GM19467 (cell line): ENCODE results near the gene RPTN.

Experiments used
- ATAC-seq: cut with Tn5 transposase; IDR thresholded peaks from one replicate; pipeline ENCODE4 v1.9.1; 2021; ENCODE audit warnings: mild to moderate bottlenecking, moderate library complexity; ENCODE audit not compliant: unreplicated experiment

Gene RPTN

DNA sequence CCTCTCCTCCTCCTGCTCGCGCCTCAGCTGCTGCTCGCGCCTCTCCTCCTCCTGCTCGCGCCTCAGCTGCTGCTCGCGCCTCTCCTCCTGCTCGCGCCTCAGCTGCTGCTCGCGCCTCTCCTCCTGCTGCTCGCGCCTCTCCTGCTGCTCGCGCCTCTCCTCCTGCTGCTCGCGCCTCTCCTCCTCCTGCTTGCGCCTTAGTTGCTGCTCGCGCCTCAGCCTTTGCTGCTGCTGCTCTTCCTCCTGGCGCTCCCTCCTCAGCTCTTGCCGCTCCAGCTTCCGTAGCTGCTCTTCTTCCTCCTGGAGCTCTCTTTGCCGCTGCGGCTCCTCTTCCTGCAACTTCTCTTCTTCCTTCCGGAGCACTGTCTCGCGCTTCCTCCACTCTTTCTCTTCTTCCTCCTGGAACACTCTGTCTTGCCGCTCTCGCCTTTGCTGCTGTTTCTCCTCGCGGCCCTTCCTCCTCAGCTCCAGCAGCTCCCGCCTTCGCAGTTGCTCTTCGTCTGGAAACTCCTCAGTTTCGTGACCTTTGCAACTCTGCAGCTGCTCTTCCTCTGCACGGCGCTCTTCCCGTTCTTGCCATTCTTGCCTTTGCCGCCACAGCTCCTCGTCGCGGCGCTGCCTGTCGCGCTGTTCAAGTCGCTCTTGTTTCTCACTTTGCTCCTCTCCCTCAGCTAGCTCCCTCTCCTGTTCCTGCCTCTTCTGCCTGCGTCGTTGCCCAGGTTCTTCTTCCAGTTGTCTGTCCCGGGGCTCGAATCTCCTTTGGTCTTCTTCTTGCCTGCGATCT, 46.7 kb downstream of the RPTN start:
- no peak for ATAC-seq

DNA sequence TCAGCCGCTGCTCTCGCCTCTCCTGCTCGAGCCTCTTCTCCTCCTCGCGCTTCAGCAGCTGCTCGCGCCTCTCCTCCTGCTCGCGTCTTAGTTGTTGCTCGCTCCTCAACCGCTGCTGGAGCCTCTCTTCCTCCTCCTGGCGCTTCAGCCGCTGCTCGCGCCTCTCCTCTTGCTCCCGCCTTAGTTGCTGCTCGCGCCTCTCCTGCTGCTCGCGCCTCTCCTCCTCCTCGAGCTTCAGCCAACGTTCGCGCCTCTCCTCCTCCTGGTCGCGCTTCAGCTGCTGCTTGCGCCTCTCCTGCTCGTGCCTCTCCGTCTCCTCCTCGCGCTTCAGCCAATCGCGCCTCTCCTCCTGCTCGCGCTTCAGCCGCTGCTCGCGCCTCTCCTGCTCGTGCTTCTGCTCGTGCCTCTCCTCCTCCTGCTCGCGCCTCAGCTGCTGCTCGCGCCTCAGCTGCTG, 47.5 kb downstream of the RPTN start:
- no peak for ATAC-seq

DNA sequence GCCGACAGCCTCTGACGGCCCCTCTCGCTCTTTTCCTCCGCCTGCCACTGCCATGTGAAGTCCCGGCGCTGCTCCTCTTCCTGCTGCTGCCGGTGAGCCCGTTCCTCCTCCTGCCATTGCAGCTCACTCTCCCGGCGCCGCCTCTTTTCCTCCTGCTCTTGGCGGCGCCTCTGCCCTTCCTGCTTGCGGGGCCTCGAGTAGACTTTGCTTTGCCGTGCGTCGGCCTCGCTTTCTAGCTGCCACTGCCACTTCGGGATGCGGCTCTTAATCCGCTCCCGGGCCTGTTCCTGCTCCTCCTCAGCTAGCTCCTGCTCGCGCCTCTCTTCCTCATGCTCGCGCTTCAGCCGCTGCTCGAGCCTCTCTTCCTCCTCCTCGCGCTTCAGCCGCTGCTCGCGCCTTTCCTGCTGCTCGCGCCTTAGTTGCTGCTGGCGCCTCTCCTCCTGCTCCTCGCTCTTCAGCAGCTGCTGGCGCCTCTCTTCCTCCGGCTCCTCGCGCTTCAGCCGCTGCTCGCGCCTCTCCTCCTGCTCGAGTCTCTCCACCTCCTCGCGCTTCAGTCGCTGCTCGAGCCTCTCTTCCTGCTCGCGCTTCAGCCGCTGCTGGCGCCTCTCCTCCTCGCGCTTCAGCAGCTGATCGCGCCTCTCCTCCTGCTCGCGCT, 48.0 kb downstream of the RPTN start:
- ATAC-seq: no peak

DNA sequence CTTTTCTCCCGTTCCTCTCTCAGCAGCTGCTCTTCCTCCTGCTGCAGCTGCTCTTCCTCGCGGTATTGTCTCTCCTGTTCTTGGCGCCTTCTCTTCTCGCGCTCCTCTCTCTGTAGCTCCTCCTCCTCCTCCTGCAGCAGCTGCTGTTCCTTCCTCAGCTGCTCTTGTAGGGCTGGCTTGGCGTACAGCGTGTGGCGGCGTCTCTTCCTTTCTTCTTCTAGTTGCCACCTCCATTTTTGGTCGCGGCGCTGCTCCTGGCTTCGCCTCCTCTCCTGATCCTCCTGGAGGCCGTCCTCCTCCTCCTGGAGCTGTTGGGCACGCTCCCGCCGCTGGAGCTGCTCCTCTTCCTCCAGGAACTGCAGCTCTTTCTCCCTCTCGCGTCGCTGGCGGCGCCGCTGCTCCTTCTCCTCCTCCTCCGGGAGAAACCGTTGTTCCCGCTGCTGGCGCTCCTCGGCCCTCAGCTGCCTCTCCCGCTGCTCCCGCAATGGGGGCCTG, 48.6 kb downstream of the RPTN start:
- ATAC-seq: no peak

DNA sequence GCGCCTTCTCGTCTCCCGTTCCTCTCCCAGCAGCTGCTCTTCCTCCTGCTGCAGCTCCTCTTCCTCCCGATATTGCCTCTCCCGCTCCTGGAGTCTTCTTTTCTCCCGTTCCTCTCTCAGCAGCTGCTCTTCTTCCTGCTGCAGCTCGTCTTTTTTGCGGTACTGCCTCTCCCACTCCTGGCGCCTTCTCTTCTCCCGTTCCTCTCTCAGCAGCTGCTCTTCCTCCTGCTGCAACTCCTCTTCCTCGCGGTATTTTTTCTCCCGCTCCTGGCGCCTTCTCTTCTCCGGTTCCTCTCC, 49.1 kb downstream of the RPTN start:
- no peak for ATAC-seq

DNA sequence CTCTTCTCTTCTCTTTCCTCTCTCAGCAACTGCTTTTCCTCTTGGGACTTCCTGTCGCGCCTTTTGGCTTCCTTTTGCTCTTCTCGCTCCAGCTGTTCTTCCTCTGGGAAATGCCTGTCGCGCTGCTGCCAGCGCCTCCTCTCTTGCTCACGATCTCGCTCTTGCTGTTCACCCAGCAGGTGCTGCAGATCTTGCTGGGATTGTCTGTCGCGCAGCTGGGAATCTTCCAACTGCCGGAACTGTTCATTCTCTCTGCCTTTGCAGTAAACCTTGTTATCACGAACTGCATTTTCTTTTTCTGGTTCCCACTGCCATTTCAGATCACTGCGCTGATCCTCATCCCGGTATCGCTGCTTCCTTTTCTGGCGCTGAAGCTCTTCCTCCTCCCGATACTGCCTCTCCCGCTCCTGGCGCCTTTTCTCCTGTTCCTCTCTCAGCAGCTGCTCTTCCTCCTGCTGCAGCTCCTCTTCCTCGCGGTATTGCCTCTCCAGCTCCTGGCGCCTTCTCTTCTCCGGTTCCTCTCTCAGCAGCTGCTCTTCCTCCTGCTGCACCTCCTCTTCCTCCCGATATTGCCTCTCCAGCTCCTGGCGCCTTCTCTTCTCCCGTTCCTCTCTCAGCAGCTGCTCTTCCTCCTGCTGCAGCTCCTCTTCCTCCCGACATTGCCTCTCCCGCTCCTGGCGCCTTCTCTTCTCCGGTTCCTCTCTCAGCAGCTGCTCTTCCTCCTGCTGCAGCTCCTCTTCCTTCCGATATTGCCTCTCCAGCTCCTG, 49.6 kb downstream of the RPTN start:
- no peak for ATAC-seq

DNA sequence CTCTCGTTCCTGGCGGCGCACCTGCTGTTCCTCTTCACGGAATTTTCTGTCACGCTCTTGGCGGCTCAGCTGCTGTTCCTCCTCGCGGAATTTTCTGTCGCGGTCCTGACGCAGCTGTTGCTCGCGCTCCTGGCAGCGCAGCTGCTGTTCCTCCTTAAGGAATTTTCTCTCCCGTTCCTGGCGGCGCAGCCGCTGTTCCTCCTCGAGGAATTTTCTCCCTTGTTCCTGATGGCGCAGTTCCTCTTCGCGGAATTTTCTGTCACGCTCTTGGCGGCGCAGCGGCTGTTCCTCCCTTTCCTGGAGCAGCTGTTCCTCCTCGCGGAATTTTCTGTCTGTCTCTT, 50.2 kb downstream of the RPTN start:
- no peak for ATAC-seq

DNA sequence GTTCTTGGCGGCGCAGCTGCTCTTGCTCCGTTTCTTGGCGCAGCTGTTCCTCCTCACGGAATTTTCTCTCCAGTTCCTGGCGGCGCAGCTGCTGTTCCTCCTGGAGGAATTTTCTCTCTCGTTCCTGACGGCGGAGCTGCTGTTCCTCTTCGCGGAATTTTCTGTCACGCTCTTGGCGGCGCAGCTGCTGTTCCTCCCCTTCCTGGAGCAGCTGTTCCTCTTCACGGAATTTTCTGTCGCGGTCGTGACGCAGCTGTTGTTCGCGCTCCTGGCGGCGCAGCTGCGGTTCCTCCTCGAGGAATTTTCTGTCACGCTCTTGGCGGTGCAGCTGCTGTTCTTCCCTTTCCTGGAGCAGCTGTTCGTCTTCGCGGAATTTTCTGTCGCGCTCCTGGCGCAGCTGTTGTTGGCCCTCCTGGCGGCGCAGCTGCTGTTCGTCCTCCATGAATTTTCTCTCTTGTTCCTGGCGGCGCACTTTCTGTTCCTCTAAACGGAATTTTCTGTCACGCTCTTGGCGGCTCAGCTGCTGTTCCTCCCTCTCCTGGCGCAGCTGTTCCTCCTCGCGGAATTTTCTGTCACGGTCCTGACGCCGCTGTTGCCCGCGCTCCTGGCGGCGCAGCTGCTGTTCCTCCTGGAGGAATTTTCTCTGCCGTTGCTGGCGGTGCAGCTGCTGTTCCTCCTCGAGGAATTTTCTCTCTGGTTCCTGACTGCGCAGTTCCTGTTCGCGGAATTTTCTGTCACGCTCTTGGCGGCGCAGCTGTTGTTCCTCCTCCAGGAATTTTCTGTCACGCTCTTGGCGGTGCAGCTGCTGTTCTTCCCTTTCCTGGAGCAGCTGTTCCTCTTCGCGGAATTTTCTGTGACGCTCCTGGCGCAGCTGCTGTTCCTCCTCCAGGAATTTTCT, 50.8 kb downstream of the RPTN start:
- ATAC-seq: no peak

DNA sequence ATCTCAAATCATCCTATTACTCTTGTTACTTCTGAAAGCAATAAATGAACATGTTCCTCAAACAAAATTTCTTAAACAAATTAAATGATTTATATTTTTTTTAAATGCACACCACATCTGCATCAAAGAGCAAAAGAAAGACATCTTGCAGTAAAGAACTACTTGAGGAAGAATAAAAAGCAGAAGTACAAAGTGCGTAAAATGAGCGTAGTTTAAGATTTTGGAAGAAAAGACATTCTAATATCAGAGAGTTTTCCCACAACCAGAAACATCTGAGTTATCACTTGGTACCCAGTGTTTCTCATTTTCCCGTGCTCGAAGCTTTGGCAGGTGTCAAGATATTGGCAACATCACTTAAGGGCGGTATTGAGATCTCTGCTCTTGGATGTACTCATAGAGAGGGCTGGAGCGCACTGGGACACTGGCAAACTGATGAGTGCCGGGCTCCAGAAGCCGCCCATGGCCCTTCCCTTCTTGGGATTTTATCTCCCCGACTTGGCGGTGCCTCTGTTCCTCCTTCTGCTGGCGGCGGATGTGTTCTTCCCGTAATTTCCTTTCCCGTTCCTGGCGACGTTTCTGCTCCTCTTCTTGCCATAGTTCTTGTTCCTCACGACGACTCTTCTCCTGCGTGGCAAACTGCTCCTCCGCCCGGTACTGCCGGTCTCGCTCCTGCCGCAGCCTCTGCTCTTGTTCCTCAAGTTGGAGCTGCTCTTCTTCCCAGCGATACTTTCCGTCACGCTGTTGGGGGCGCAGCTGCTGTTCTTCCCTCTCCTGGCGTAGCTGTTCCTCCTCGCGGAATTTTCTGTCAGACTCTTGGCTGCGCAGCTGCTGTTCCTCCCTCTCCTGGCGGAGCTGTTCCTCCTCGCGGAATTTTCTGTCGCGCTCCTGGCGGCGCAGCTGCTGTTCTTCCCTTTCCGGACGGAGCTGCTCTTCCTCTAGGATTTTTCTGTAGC, 51.7 kb downstream of the RPTN start:
- no peak for ATAC-seq

DNA sequence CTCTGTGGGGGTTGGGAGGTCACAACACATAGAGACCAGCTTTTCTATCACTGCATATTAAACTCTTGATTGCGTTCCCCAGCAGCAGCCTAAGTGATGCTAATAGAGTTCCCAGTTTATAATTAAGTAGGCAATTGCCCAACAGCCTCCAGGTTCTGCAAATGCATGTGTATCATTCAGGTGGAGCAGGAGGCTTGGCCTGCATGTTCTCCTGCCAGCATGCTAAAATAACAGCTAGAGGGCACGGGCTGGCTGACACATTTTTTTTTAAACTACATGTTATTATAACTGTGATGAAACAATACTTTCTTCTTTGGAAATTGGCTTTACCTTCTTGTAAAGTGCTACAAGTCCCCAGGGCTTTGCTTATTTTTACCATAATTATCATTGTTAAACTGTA, 54.2 kb downstream of the RPTN start:
- no peak for ATAC-seq
